Fibroblast of skin of back (primary cell): ENCODE results near the gene BSDC1. TPM values are rescaled to one million over a fixed set of nuclear protein-coding genes. Genes with fewer than 3 reads are reported as not detected.
A peak's percentile ranks its signal among the peaks of the same experiment; 100 is the strongest.
"Not testable (repeated sequence)": the region's sequence is repeated elsewhere in the genome, so short reads cannot be mapped to it uniquely, and the experiment has no call there.

Source experiments
- DNase-seq: peaks from one replicate; pipeline ENCODE4 v3.0.0-alpha.2; 2013
- polyA plus RNA-seq, 2 experiments: library from polyadenylated mRNA; unstranded; fragments of 120-200 nt; gene quantifications; one replicate each; pipeline ENCODE4 v1.2.1, GENCODE V29; 2013; ENCODE audit not compliant: insufficient read length in 2 of 2

BSDC1 gene
- polyA plus RNA-seq (2013, experiment 1 of 2; ENCODE audit: insufficient read length): 47.5 TPM
- polyA plus RNA-seq (2013, experiment 2 of 2; ENCODE audit: insufficient read length): 42.6 TPM

- DNase-seq: peak; percentile 99
Observed at GRCh38 chr1:32394141-32394889, at the start of gene BSDC1. BSDC1 (minus strand) TSS chr1:32394441; CDS start chr1:32394414, 27 bp downstream.

GRCh38 chr1:32441467-32441866 is 47.2 kb upstream of the BSDC1 start:
- not testable (repeated sequence) for DNase-seq

DNA sequence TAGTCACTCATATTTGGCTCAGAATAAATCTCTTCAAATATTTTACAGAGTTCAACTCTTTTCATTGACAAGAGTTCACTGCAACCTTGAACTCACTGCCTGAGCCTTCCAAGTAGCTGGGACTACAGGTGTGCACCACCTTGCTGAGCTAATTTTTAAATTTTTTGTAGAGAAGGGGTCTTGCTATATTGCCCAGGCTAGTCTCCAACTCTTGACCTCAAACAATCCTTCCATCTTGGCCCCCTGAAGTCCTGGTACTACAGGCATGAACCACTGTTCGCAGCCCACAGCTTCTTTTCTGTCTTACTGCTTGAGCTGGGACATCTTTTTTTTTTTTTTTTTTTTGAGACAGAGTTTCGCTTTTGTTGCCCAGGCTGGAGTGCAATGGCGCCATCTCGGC is 44.5 kb upstream of the BSDC1 start:
- not testable (repeated sequence) for DNase-seq

GRCh38 chr1:32438136-32438535 is 43.9 kb upstream of the BSDC1 start:
- no peak for DNase-seq

DNA sequence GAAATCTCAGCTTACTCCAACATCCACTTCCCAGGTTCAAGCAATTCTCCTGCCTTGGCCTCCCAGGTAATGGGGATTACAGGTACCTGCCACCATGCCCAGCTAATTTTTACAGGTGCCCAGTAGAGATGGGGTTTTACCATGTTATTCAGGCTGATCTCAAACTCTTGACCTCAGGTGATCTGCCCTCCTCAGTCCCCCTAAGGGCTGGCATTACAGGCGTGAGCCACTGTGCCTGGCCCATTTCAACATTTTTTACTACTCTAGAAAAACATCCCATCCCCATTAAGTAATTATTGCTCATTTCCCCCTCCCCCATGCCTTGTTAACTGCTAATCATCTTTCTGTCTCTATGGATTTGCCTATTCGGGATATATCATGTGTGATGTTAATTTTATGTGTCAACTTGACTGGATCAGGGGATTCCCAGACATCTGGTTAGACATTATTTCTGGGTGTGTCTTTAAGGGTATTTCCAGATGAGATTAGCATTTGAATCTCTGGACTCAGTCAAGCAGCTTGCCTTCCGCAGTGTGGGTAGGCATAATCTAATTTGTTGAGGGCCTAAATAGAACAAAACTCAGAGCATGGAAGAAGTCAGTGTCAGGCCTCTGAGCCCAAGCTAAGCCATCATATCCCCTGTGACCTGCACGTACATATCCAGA is 37.6 kb upstream of the BSDC1 start:
- DNase-seq: no peak

DNA sequence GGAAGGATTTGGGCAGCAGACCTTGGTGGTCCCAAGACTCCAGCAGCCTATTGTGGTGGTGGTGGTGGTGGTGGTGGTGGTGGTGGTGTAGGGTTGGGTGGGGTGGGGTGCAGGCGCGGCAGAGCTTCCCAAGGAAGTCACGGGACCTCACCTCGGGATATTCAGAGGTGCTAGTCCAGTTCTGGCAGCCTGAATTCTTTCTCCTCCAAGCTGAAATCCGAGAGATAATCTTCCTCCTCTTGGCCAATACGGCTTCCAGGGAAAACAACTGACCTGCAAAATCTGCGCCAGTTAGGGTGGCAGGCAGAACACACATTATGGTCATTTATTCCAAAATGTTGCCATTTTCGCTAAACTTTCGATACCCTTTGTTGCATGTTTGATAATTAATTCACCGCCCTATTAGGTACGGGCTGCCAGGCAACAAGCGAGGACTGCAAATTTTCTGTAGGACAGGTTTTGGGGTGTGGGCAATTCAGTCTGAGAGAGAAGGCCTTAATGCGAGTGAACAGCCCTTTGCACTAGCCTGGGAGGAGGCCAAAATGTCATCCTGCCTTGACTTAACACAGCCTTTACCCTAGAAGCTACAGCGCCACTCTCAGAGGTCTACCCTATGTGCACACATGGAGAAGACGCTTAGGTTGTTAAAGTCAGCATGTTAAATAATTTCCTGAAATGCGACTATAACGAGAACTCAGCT is 33.2 kb upstream of the BSDC1 start:
- no peak for DNase-seq

GRCh38 chr1:32426489-32427255 is 32.4 kb upstream of the BSDC1 start:
- DNase-seq: no peak

DNA sequence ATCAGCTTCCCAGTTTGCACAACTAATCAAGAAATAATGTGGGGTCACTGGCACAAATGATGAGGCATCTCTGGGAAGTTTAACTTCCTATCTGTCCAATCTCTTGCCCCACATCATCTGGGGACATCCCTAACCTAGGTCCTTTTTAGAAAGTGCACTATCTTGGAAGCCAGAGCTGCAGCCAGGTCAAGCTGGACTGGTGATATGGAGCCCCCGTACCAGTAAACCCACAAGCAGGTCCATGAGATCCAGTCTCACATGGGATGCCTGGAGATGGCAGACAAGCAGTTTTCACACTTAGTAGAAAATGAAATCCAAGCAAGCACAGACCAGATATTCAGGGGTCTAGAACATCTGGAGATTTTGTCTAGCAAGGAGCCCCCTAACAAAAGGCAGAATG is 27.5 kb upstream of the BSDC1 start:
- DNase-seq: no peak

DNA sequence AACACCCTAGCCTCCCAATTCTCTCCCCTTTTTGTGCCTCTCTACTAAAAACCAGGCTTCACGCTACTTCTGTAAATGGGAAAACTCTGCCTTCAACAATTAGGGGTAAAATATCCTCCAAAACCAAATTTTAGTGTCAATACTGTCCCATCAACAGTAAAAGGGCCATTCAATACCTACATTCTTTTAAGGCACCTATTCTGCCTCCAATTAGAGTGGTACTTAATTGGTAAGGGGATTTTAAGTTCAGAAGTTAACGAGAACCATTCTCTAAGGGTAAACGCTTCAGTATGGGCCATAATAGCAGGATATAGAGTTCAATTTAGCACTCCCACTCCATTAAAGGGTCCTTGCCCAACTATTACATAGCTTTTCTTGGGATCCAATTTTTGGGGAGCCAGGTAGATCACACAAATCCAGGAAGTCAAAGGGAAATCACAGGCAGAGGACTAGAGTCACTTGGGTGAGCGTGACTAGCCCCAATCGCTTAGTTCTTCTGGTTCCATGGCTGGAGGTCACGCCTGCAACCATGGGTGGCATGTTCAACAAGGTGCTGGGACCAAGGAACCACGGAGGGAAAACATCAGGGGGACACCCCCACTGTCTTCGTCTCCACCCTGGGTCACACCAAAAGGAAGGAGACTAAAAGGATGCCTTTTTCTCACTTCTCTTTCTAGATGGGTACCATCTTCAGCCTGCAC is 20.1 kb upstream of the BSDC1 start:
- DNase-seq: no peak

GRCh38 chr1:32413507-32414185 is 19.4 kb upstream of the BSDC1 start:
- peak; percentile 67 for DNase-seq

GRCh38 chr1:32411261-32411660 is 17.0 kb upstream of the BSDC1 start:
- no peak for DNase-seq

GRCh38 chr1:32406629-32407111 is 12.4 kb upstream of the BSDC1 start:
- no peak for DNase-seq

GRCh38 chr1:32405672-32406467 is 11.6 kb upstream of the BSDC1 start:
- no peak for DNase-seq

GRCh38 chr1:32404946-32405345 is 10.7 kb upstream of the BSDC1 start:
- no peak for DNase-seq

- DNase-seq: peak; percentile 89
Observed at GRCh38 chr1:32400876-32401631, 6.8 kb upstream of the BSDC1 start.

- DNase-seq: no peak
Observed at GRCh38 chr1:32399843-32400242, 5.6 kb upstream of the BSDC1 start.

DNA sequence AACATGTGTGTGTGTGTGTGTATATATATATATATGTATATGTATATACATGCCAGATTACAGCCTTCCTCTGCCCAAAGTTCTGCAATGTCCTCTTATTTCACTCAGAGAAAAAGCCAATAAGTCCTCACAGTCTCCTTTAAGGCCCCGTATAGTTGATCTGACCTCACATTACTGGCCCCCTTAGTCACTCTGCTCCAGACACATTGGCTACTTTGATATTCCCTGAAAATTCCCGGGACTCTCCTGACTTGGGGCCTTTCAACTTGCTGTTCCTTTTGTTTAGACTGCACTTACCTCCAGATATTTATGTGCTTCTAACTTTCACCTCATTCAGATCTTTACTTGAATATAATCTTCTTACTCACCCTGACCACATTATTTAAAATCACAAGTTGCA is 4.2 kb upstream of the BSDC1 start:
- no peak for DNase-seq

DNA sequence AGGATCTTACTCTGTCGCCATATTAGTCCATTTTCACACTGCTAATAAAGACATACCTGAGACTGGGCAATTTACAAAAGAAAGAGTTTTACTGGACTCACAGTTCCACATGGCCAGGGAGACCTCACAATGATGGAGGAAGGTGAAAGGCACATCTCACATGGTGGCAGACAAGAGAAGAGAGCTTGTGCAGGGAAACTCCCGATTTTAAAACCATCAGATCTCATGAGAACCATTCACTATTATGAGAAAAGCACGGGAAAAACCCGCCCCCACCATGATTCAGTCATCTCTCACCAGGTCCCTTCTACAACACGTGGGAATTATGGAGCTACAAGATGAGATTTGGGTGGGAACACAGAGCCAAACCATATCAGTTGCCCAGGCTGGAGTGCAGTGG is 2.3 kb upstream of the BSDC1 start:
- DNase-seq: not testable (repeated sequence)

DNA sequence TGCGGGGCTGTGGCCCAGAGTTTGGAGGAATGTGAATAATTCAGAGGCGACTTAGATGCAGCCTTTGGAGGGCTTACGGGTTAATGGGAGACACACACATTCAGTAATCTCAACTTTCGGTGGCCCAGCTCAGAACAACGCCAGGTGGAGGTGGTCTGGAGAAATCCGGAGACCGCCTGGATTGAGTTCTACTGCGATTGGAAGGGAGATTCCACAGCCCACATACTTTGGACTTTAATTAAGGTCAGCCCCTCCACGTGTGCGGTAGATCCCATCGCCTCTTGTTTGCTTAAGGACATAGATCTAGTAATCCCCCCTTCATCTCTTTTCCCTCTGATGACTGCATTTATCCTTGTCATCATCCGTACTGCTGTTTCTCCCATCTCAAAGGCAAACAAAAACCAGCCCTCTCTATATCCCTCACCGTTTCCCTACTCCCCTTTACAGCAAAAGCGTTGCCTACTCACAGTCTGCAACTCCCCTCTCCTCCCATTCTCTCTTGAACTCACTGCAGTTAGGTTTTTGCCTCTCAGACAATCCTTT is 720 bp upstream of the BSDC1 start:
- peak; percentile 12 for DNase-seq
